Inflammatory macrophage treated with lipopolysaccharide for 4 hours (primary cell): Measurements from ENCODE around the gene TVP23C.

Experiments
- DNase-seq: peaks from one replicate; pipeline ENCODE4 v3.0.0-alpha.2; 2020

TVP23C gene

GRCh38 chr17:15494821-15495220, 68.5 kb downstream of the TVP23C start:
- DNase-seq = no peak

- no peak for DNase-seq
Measured at GRCh38 chr17:15493693-15494035, 69.6 kb downstream of the TVP23C start.

DNA sequence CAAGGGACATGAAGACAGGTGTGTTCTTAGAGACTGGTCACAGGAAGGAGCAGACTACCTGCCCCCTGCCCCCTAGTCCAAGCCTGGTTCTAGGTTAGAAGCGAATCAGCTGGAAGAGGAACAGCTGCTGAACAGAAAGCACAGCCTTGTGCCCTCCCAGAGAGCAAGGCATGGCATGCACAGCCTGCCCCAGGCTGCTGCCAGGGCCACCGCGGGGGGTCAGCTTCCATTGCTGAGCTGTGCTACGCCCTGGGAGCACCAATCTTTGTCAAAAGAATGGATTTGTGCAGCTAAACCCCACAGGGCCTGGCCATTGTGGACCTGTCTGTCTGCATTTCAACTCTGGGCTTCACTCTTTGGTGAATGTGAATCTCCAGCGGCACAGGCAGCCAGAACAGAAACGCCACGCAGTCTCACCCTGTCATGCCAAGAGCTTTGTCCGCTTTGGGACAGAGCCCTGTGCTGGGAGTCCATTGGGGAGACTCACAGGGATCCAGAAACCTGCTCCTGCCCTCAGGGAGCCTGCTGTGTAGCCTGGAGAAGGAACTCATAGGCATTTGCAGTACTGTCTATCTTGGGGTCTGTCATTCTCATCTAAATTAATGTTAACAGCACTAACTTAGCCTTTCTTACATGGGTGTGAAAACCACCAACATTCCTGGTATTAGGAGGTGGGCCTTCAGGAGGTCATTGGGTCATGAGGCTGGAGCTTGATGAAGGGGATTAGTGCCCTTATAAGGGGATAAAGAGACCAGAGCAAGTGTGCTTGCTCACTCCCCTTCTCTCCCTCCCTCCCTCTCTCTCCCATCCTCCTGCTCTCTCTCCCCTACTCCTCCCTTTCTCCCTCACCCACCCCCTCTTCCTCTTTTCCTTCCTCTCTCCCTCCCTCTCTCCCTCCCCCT, 70.2 kb downstream of the TVP23C start:
- DNase-seq = no peak

DNA sequence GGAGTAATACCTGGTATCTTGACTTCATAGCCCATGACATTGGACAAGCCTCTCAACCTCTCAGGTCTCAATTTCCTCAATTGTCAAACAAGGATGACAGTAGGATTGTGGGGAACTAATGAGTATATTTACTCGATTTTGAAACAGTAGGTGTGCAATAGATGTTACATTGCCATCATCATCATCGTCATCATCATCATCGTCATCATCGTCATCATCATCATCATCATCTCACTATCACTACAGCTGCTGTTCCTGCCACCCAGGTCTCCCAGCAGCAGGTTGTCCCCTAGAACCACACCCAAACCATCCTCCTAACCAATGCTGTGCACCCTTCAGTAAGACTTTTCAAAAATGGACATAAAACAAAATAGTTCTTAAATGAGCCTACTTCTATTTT, 71.1 kb downstream of the TVP23C start:
- DNase-seq = no peak

- DNase-seq = peak; percentile 17
Measured at GRCh38 chr17:15490634-15491261, 72.5 kb downstream of the TVP23C start.

DNA sequence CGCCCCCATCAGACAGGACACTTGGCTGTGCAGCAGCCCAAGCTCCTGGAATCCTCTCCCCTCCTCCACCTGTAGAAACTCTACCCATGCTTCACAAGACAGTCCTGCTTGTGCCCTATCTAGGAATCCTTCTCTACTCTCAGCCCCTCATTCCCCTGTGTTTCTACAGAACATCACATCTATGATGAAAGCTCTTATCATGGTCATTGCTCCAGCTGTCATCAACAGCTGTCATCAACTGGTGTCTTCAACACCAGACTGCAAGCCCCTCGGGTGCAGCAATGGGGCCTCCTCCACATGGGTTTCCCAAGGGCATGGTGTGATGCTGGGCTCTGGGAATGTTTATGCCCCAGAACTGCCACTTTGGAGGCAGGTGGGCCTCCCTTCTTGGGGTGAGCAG, 74.7 kb downstream of the TVP23C start:
- no peak for DNase-seq

DNA sequence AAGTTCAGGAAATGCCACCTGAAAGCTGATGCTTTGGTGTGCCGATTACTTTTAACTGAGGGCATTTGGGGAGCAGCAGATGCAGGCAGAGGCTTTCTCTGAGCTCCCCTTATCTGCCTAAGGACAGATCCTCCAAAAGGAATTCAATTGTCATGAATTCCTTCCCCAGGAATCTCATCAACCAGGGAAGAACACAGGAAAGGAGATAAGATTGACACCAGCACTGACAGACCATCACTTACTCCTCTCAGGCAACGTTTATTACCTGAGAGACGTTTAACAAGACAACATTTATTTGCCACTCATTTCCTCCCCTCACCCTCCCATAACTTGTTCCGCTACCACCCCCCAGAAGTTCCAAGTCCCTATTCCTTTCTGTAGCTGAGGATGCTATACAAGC, 78.2 kb downstream of the TVP23C start:
- DNase-seq = no peak

- no peak for DNase-seq
Measured at GRCh38 chr17:15483431-15483830, 79.9 kb downstream of the TVP23C start.

GRCh38 chr17:15482476-15482875, 80.8 kb downstream of the TVP23C start:
- DNase-seq = no peak

GRCh38 chr17:15481481-15481880, 81.8 kb downstream of the TVP23C start:
- no peak for DNase-seq

GRCh38 chr17:15480204-15480603, 83.1 kb downstream of the TVP23C start:
- no peak for DNase-seq

- DNase-seq = no peak
Measured at GRCh38 chr17:15479703-15480102, 83.6 kb downstream of the TVP23C start.

GRCh38 chr17:15478845-15479244, 84.4 kb downstream of the TVP23C start:
- DNase-seq = no peak

GRCh38 chr17:15475631-15476354, 87.5 kb downstream of the TVP23C start:
- no peak for DNase-seq

- DNase-seq = no peak
Measured at GRCh38 chr17:15472891-15473290, 90.4 kb downstream of the TVP23C start.

DNA sequence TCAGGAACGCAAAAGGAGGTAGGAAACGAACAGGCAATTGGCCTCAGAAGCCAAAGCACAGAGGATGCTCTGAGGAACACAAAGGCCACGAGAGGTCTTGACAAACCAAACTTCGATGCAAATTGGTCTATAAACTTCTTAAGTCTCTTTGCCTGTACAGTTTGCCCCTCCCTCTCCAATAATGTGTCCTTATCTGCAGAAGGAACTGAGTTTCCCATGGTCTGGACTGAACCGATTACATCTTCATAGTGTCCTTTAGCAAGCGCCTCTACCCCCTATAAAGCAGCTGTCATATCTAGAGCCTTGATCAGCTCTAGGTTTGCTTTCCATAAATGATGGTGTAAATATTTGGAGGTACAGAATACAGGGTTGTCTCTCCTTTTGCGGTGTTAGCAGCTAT, 92.7 kb downstream of the TVP23C start:
- DNase-seq = no peak

- DNase-seq = no peak
Measured at GRCh38 chr17:15469260-15469659, 94.0 kb downstream of the TVP23C start.

DNA sequence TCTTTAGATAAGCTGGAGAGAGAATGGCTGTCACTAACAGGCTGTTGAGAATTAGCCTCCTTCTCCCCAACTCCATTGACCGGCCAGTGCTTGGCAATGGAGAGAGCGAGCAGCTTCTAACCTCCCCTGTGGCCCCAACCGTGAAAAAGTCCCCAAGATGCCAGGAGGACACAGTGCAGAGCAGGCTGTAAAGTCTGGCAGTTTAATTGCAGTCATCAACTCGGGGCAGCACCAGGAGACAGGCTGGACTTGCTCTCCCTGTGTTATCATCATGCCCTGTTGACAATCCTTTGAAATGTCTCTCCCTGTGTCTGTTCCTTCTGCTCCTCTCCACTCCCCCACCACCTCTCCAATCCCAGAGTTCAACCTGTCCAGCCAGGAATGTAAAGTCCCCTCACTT, 95.2 kb downstream of the TVP23C start:
- no peak for DNase-seq

- no peak for DNase-seq
Measured at GRCh38 chr17:15467592-15467991, 95.7 kb downstream of the TVP23C start, which contains the start of gene CDRT4. Gene CDRT4 (minus strand): TSS chr17:15467621. CDS start chr17:15440238, 27,383 bp downstream.

- DNase-seq = no peak
Measured at GRCh38 chr17:15466131-15466530, 97.2 kb downstream of the TVP23C start.

DNA sequence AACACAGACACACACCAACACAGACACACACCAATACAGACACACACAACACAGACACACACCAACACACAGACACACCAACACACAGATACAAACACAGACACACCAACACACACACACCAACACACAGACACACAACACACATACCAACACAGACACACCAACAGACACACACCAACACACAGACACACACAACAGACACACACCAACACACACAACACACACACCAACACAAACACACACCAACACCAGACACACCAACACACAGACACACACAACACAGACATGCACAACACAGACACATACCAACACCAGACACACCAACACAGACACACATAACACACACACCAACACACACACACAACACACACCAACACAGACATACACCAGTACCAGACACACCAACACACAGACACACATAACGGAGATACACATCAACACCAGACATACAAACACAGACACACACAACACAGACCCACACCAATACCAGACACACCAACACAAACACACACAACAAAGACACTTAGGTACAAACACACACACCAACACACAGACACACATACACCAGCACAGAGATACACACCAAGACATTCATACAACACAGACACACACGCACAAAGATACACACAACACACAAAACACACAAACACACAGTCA, 98.1 kb downstream of the TVP23C start:
- DNase-seq = no peak

- no peak for DNase-seq
Measured at GRCh38 chr17:15464231-15464985, 98.9 kb downstream of the TVP23C start.
